PC-9 (cell line): ENCODE measurements around the gene JSRP1.

Experiments
- CTCF ChIP-seq: fragments of 200-600 bp; sonication (generic); conservative IDR thresholded peaks from 2 replicates; pipeline ENCODE4 v1.6.1; 2017; ENCODE audit warnings: mixed run types, antibody characterized with exemption, mild to moderate bottlenecking, moderate library complexity
- EZH2 ChIP-seq: fragments of 200-600 bp; sonication (generic); IDR thresholded peaks from 2 replicates; pipeline ENCODE4 v1.8.0; 2017; ENCODE audit warnings: antibody characterized with exemption, low read depth

GRCh38 chr19:2255982-2256685 is at the start of gene JSRP1:
- TF ChIP-seq EZH2, result no peak
- no peak for TF ChIP-seq CTCF
